ENCODE measurements around the gene PTPRK. TPM values are rescaled to one million over a fixed set of nuclear protein-coding genes. Genes with fewer than 3 reads are reported as not detected.

PTPRK gene
- total RNA-seq, 1 experiment from 2014 or later, result 5.5 TPM

DNA sequence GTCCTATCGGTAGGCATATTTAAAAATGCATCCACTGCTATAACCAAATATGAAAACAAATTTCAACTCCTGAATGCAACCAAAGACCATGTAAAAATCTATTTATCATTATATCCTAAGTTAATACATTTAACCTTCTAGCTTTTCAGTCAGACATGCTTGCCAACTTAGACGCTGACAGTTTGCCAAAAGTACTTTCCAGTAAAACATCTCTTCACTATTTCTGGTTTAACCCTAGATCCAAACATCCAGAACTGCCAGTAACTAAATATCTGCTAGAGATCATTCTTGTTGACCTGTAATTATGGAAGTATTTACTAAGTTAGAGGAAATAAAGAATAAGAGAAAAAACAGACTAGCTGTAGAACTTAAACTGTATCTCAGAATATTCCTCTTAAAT lies 409.3 kb downstream of the PTPRK start:
- DNase-seq (ENCODE audit: extremely low read depth, low read depth), result no peak

GRCh38 chr6:128107682-128108081 lies 412.7 kb downstream of the PTPRK start:
- DNase-seq (ENCODE audit: extremely low read depth, low read depth), result no peak

- DNase-seq (ENCODE audit: extremely low read depth, low read depth), result no peak
Measured at GRCh38 chr6:128099571-128100197, 420.7 kb downstream of the PTPRK start.

DNA sequence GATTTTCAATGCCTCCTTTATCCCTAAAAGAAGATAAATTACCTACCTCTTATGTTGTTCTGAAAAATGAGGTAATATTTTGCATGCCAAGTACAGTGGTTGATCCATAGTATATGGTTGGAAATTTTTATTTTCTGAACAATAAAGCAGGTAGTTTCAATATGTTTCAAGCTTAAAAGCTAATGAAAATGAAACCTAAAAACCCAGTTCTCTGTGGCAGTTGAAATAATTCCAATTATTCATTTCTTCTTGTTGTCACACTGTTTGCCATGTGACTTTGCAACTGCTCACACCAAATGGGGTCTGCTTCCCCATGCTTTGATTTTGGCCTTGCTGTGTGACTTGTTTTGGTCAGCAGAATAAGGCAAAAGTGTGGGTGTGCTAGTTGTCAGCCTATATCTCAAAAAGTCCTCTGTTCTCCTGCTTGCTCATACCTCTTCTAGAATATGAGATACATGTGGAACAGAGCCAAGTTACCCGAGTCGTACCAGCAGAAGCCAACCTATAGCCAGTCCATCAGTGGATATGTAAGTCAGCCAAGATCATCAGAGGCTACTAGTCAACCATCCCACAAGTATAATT lies 422.3 kb downstream of the PTPRK start:
- no peak for DNase-seq (ENCODE audit: extremely low read depth, low read depth)

- no peak for DNase-seq (ENCODE audit: extremely low read depth, low read depth)
Measured at GRCh38 chr6:128097009-128097408, 423.4 kb downstream of the PTPRK start.

GRCh38 chr6:128095362-128095761 lies 425.0 kb downstream of the PTPRK start:
- no peak for DNase-seq (ENCODE audit: extremely low read depth, low read depth)

DNA sequence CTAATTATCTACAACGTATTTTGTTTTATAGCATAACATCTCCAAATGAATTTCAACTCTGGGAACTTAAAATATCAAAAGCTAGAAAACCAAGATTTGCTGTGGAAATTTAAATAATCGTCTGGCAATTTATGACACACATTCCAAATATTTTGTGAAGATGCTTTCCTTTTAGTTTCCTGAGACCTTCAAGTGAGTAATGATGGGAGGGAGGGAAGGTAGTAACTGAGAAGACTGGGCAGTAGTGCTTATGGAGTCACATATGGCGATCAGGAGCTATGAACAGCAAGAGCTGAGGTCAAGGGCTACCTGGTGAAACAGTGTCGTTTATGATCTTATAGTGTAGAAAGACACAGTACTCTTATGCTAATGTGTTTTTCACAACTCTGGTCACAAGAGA lies 441.4 kb downstream of the PTPRK start:
- DNase-seq (ENCODE audit: extremely low read depth, low read depth), result no peak

- DNase-seq (ENCODE audit: extremely low read depth, low read depth), result no peak
Measured at GRCh38 chr6:128078276-128078675, 442.1 kb downstream of the PTPRK start.

DNA sequence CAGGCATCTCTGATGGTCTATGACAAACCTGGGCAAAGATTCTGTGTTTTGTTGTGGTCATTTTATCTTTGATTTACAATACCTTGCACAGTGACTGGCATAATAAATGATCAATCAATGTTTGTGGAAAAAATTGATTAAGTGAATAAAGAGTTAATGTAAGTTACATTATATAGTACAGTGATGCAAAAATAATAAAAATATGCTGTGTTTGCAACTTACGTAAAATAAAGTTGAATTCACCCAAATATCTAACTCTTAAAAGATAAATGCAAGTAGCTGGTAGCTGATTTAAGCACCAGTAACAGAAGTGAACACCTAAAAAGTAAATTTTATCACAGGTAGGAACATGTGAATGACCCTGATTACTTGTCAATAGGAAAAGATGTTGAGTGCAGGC lies 443.6 kb downstream of the PTPRK start:
- no peak for DNase-seq (ENCODE audit: extremely low read depth, low read depth)

GRCh38 chr6:128074567-128074966 lies 445.8 kb downstream of the PTPRK start:
- DNase-seq (ENCODE audit: extremely low read depth, low read depth), result no peak

DNA sequence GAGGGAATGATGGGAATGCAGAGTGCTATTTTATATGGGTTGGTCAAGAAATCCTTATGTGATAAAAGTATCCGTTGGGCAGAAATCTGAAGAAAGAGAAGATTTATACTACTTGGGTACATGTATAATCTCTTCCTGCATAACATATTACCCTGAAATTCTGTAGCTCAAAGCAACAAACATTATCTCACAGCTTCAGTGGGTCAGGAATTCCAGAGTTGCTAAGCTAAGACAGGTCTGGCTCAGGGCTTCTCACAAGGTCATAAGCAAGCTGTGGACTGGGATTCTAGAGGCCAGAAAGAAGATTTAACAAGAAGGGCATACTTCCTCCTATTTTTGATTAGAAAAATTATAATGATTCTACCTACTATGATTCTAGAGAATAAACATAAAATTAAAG lies 447.0 kb downstream of the PTPRK start:
- no peak for DNase-seq (ENCODE audit: extremely low read depth, low read depth)

- DNase-seq (ENCODE audit: extremely low read depth, low read depth), result no peak
Measured at GRCh38 chr6:128071212-128071611, 449.2 kb downstream of the PTPRK start.

- no peak for DNase-seq (ENCODE audit: extremely low read depth, low read depth)
Measured at GRCh38 chr6:128070406-128070805, 450.0 kb downstream of the PTPRK start.

DNA sequence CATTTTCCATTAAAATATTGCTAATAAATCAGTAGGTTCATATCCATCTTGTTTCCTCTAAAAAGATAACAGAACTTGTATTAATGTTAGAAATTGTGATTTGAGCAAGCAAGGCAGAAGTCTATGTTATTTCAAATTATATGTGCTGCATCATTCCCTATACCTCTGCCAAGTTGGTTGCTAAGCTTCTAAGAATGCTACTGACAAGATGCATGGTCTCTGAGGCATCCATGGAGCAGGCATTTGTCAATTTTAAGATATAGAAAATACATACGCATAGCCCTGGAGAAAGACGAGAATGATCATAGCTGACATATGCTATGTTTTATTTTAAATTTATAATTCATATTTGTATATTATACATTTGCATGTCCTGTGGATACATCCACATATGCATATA lies 451.2 kb downstream of the PTPRK start:
- no peak for DNase-seq (ENCODE audit: extremely low read depth, low read depth)

GRCh38 chr6:128068119-128068479 lies 452.3 kb downstream of the PTPRK start:
- DNase-seq (ENCODE audit: extremely low read depth, low read depth), result no peak

GRCh38 chr6:128067446-128068118 lies 452.8 kb downstream of the PTPRK start:
- DNase-seq (ENCODE audit: extremely low read depth, low read depth), result no peak

- no peak for DNase-seq (ENCODE audit: extremely low read depth, low read depth)
Measured at GRCh38 chr6:128065072-128065471, 455.3 kb downstream of the PTPRK start.

GRCh38 chr6:128064540-128064895 lies 455.9 kb downstream of the PTPRK start:
- no peak for DNase-seq (ENCODE audit: extremely low read depth, low read depth)

- no peak for DNase-seq (ENCODE audit: extremely low read depth, low read depth)
Measured at GRCh38 chr6:128063850-128064539, 456.4 kb downstream of the PTPRK start.

GRCh38 chr6:128062882-128063603 lies 457.4 kb downstream of the PTPRK start:
- DNase-seq (ENCODE audit: extremely low read depth, low read depth), result no peak

- no peak for DNase-seq (ENCODE audit: extremely low read depth, low read depth)
Measured at GRCh38 chr6:128057946-128058345, 462.5 kb downstream of the PTPRK start.

Data from NCI-H460 (cell line).